ENCODE results near the gene WNT10A.

- TF ChIP-seq CTCF (IDR thresholded peaks at IDR 0.05) (no peak), POLR2A (IDR thresholded peaks at IDR 0.05) (no peak)
Observed at GRCh38 chr2:218904176-218904575, 23.5 kb downstream of the WNT10A start.
